GM18508 (cell line): ENCODE data around the gene TRPV5.

Source experiments
- ATAC-seq: cut with Tn5 transposase; IDR thresholded peaks from one replicate; pipeline ENCODE4 v1.9.1; 2021; ENCODE audit warnings: moderate number of reproducible peaks; ENCODE audit not compliant: insufficient read depth, unreplicated experiment

TRPV5 gene

DNA sequence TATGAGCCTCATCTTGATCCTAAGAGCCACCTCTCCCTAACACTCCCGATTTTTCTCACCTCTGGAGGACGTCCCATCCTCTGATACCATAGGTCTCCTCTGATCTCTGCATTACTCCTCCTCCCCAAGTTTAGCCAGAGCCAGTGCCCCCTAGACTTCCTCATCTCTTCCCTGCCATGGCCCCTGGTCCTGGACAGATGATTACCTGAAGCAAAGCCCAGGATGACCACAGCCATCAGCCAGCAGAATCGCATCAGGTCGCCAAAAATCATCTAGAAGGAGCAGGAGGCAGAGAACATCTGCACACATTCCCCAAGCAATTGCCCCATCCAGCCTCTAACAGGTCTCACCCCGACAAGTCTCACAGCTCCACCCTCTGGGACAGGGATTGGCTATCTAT is 59.7 kb downstream of the TRPV5 start:
- ATAC-seq: no peak

DNA sequence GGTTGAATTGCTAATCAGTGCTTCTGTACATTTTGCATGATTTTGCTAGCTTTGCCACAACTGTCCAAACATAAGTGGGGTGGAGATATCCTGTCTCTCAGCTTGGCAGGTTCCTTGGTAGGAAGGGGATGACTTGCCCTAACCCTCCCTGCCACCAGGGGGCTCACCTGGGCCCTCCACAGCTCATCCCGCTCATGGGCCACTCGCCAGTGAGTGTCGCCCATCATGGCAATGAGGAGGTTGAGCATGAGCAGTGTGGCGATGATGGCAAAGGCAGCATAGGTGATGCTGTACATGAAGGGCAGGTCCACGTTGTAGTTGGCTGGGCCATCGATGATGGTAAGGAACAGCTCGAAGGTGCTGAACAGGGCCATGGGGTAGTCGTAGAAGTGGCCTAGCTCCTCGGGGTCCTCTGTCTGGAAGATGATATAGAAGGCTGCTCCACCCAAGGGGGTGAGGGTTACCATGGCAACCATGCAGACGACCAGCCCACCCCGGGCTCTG is 60.2 kb downstream of the TRPV5 start:
- ATAC-seq: no peak

DNA sequence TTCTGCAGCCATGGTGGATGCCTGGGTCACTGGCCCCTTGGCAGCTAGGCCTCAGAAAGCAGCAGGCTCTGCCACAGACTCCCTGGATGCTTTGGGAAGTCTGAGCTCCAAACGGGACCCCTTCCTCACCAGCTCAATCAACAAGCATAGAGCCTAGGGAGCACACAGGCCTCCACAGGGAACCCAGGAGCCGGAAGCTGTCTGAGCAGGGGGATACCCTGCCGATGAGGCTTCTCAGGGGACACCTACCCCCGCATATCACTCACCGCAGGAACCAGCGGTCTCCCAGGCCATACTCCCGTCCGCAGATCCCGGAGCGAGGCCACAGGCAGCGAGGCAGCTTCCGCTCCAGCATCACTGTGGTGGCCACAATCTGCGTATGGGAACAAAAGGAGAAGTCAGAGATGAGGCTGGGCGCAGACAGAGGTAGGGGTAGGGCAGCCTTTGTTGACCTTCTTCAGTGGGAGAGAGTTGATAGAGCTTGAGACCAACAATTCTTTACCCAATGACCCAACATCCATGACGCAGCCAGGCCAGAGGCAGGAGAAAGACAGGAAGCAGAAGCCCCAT is 61.4 kb downstream of the TRPV5 start:
- no peak for ATAC-seq

DNA sequence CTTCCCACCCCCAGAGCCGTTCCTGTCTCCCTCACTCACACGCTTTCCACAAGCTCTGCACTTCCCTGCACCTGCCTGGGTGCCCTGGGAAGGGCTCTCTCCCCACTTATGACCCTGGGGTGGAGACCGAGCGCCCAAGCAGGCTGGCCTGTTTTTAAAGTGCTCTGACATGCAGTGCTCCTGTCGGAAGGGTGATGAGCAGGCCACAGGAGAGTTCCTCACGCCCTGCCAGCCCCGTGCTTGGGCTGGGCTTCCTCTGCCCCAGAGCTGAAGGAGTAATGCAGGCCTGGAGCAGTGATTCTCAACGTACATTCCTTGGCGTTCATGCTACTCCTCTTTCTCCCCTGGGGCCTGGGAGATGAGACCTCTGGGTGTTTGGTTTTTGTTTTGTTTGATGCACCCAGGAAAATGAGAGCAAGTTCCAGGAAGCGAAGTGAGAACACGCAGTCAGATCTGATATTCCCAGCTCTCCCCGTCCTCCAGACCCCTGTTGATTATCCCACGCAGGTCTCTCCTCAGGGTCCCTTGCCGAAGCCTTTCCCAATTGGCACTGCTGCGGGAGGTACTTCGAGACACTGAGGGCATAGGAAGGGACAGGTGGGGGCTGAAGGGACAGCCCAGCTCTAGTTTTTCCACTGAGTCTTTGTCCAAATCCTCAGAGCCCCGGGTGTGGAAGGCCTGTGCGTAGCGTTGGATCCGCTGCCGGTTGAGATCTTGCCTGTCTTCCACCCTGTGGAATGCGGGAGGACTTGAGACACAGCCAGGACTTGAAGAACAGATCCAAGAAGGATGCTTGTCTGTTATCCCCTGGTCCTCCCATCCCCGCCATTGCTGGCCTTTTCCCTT is 62.1 kb downstream of the TRPV5 start:
- no peak for ATAC-seq

DNA sequence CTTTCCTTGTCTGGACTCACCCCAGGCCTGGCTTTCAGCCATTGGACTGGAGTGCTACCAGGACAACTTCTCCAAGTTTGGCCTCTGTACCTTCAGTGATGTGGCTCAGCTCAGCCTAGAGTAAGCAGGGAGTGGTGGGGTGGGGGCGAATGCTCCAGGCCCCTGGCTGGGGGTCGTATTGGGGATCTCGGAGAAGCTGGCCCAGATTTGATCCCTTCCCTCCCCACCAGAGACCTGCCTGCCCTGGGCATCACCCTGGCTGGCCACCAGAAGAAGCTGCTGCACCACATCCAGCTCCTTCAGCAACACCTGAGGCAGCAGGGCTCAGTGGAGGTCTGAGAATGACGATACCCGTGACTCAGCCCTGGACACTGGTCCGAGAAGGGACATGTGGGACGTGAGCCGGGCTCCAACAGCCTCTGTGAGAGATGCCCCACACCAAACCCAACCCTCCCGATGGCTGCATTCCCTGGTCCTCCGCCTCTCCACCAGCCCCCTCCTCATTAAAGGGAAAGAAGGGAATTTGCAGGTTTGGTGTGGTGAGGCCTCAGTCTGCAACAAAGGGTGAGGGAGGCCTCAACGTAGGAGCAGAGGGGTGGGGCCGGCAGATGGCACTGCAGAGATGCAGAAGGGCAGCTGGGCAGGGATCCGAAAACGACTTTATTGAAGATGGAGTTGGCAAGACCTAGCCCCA is 62.8 kb downstream of the TRPV5 start:
- ATAC-seq: no peak

DNA sequence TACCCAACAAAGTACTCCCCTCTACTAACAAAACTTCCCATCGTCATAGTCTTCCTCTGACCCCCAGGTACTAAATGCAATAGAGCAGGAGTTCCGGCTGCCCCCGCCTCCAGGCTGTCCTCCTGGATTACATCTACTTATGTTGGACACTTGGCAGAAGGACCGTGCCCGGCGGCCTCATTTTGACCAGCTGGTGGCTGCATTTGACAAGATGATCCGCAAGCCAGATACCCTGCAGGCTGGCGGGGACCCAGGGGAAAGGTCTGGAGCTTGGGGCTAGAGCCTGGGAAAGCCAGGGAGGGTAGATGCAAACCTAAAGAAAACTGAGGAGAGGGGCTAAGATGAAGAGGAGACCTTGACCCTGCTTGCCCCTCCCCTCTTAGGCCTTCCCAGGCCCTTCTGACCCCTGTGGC is 63.4 kb downstream of the TRPV5 start:
- no peak for ATAC-seq

DNA sequence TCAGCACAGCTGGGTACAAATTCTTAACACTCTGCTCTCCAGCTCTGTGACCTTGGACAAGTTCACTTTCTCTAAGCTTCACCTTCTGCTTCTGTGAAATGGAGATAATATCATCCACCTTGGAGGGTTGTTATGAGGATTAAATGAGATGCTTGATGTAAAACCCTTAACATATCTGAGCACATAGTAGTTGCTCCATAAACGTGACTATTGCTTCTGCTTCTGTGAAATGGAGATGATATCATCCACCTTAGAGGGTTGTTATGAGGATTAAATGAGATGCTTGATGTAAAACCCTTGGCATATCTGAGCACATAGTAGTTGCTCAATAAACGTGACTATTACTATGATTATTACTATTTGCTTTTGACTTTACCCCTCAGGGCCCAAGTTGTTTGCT is 64.1 kb downstream of the TRPV5 start:
- ATAC-seq: no peak

DNA sequence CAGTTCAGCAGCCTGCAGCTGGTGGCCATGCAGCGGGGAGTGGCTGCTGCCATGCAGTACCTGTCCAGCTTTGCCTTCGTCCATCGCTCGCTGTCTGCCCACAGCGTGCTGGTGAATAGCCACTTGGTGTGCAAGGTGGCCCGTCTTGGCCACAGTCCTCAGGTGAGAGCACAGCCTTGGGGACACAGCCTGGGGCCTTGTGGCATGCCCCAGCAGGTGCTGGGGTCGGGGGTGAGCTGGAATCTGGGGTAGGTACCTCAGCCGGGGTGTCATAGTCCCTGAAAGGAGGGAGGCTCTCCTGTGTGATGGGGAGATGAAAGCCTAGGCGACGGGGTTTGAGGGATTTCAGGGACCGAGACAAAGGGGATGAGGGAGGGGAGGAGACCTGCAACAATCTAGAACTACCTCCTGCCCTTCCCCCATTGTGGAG is 64.5 kb downstream of the TRPV5 start:
- no peak for ATAC-seq

DNA sequence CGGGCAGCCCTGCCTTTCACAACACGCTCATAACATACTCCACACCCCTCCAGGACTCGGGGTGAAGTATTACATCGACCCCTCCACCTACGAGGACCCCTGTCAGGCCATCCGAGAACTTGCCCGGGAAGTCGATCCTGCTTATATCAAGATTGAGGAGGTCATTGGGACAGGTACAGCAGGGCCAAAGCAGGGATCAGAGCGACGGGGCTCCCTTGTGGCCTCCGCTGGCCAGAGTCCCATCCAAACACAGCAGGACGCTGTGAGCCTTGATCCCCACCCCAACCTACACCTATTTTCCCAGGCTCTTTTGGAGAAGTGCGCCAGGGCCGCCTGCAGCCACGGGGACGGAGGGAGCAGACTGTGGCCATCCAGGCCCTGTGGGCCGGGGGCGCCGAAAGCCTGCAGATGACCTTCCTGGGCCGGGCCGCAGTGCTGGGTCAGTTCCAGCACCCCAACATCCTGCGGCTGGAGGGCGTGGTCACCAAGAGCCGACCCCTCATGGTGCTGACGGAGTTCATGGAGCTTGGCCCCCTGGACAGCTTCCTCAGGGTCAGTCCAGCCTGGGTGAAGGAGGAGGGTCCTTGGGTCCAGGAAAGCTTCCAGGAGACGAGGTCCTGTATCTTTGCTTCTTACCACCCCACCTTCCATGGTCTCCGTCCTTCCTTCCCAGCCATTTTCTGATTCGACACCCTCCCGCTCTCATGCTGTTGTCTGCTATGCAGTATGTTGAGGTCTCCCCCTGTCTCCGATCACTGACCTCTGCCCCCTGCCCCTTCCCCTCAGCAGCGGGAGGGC is 65.2 kb downstream of the TRPV5 start:
- ATAC-seq: no peak

DNA sequence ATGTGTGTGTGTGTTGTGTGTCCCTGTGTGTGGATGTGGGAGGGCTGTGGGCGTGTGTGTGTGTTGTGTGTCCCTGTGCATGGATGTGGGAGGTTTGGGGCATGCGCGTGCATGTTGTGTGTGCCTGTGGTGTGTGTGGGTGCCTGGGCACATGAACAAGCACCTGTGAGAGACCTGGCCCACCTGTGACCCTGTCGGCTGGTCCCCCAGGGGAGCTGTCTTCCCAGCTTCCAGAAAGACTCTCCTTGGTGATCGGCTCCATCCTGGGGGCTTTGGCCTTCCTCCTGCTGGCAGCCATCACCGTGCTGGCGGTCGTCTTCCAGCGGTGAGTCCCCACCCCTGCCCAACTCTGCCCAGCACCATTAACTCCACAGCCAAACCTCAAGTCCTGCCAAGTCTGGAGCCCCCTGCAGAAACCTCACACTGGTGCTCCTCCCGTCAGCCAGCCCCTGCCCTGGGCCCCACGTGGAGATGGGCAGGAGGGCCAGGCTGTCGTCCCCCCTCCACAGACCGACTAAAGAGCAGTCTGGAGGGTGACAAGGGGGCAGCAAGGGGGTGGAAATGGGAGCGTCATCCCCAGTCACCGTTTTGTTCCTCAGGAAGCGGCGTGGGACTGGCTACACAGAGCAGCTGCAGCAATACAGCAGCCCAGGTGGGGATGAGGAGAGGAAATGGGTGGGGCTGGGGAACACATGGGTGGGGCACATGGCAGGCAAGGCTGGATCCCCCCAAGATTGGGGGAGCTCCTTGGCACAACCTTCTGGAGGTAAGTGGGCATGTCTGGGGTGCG is 66.0 kb downstream of the TRPV5 start:
- no peak for ATAC-seq

DNA sequence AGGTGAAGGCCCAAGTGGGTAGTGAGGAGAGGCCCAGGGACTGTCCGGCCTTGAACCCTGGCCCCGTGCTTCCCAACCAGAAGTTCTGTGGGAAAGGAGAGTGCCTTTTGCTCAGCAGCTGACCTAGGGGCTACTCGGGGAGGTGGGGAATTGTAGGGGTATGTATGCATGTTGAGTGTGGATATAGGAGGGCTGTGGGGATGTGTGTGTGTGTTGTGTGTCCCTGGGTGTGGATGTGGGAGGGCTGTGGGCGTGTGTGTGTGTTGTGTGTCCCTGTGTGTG is 66.5 kb downstream of the TRPV5 start:
- no peak for ATAC-seq

DNA sequence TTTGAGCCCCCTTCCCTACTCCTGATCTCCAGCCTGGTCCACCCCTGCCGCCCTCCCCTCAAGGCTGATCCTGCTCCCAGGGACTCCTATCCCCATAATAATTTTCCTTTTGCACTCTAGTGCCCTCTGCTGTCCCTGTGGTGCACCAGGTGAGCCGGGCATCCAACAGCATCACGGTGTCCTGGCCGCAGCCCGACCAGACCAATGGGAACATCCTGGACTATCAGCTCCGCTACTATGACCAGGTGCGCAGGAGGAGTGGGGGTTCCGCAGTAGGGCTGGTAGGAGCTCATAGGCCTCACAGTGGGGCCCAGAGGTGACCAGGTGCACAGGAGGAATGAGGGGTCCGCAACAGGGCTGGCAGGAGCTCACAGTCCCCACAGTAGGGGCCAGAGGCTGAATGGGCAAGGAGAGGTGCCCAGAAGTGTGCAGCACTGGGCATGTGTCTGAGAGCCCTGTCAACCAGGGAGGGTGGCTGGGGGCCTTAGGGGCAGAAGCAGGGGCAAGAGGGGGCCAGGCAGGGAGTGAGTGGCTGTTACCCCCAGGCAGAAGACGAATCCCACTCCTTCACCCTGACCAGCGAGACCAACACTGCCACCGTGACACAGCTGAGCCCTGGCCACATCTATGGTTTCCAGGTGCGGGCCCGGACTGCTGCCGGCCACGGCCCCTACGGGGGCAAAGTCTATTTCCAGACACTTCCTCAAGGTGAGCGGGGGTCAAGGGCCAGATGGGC is 67.0 kb downstream of the TRPV5 start:
- no peak for ATAC-seq

DNA sequence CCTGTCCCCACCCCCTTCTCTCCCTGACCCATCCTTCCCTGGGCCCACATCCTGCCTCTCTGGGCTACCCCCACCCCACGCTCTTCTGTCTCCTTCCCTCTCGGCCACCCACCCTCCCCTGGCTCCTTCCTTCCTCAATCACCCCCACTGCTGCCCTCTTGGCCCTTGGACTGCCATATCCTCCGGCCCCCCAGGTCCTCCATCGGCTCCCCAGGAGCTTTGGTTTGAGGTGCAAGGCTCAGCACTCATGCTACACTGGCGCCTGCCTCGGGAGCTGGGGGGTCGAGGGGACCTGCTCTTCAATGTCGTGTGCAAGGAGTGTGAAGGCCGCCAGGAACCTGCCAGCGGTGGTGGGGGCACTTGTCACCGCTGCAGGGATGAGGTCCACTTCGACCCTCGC is 67.8 kb downstream of the TRPV5 start:
- no peak for ATAC-seq

DNA sequence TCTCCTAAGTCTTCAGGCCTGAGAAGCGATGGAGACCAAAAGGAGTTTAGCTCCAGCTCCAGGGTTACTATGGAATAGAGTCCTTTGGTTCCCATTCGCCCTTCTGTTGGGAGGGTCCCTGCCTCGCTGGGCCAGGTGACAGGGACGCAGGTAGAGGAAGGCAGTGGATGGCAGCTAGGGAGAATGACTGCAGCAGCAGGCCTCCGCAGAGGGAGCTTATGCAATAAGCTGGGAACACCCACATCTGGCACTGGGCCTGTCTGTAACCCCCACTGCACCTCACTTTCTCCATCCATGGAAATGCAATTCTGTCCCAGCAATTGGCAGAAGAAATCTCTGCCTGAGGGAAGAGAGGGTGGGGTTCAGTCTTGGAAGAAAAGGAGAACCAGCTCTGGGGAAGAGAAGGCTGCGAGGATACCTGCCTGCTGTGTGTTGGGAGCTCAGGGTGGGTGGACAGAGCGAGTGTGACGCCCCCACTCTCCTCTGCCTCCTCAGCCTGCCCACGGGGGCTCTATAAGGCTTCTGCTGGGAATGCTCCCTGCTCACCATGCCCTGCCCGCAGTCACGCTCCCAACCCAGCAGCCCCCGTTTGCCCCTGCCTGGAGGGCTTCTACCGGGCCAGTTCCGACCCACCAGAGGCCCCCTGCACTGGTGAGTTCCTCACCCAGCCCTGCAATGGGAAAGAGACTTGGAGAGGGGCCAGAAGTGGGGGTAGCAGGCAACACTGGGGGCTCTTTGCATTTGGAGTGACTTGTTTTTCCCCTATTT is 68.4 kb downstream of the TRPV5 start:
- no peak for ATAC-seq

DNA sequence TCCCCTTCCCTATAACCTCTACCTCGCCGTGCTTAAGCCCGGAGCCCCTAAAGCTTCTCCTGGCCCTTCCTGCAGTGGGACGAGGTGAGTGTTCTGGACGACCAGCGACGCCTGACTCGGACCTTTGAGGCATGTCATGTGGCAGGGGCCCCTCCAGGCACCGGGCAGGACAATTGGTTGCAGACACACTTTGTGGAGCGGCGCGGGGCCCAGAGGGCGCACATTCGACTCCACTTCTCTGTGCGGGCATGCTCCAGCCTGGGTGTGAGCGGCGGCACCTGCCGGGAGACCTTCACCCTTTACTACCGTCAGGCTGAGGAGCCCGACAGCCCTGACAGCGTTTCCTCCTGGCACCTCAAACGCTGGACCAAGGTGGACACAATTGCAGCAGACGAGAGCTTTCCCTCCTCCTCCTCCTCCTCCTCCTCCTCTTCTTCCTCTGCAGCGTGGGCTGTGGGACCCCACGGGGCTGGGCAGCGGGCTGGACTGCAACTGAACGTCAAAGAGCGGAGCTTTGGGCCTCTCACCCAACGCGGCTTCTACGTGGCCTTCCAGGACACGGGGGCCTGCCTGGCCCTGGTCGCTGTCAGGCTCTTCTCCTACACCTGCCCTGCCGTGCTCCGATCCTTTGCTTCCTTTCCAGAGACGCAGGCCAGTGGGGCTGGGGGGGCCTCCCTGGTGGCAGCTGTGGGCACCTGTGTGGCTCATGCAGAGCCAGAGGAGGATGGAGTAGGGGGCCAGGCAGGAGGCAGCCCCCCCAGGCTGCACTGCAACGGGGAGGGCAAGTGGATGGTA is 69.5 kb downstream of the TRPV5 start:
- no peak for ATAC-seq

DNA sequence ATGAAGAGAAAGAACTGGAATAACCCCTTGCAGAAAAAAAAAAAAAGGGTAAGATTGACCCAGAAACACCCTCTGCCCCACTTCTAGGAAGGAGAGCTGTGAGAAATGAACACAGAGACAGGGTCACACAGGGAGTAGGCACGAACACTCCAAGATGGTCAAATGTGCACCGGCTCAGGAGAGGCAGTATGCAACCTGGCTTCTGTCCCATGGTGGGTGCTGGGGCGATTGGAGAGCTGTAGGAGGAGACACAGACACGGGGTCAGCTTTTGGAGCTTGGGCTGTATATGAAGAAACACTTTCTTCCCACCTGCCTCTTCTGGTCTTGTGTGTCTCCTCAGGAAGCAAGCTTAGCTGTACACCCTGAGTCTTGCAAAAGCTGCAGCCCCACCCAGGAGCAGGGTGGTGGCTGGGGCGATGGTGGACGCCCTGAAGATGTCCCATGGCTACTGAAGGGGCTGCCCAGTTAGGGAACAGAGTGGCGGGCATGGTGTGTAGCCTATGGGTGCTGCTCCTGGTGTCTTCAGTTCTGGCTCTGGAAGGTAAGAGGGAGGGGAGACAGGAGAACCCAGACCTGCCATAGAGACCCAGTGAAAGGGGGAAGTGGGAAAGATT is 70.7 kb downstream of the TRPV5 start:
- ATAC-seq: no peak

DNA sequence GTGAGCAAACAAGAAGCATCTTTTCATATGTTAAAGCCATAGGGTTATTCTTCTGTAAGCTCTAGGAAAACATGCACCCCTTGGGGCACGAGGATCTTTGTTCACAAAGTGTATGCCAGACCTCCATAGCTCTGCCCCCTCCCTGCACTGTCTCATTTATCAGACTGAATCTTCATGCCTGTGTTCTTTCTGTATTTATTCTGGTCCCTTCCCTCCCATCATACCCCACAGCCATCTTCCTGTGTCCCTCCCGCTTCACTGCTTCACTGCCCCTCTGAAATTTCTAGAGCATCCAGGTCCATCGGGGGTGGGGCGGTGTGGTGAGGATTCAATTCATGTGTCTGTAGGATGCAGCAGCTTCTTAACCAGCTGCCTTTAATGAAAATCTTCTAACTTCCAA is 71.2 kb downstream of the TRPV5 start:
- ATAC-seq: no peak
